Immature natural killer cell (primary cell): ENCODE data around the gene DLG1. TPM values are rescaled to one million over a fixed set of nuclear protein-coding genes. Genes with fewer than 3 reads are reported as not detected.
A peak's percentile ranks its signal among the peaks of the same experiment; 100 is the strongest.
"Not testable (repeated sequence)": the region's sequence is repeated elsewhere in the genome, so short reads cannot be mapped to it uniquely, and the experiment has no call there.

Source experiments
- DNase-seq, 3 donors: peaks; one replicate each; pipeline ENCODE4 v3.0.0; 2022; ENCODE audit warnings: mixed read lengths in 1 of 3
- H3K27ac Mint-ChIP-seq, 6 donors: one replicate each; pipeline ENCODE4 v1.8.0; 2020; ENCODE audit warnings: mixed read lengths in 6 of 6, mild to moderate bottlenecking in 5 of 6, inconsistent platforms in 4 of 6, moderate library complexity in 3 of 6
- H3K27me3 Mint-ChIP-seq, 3 donors: one replicate each; pipeline ENCODE4 v1.8.0; 2020 to 2021; ENCODE audit warnings: low read depth in 3 of 3, mild to moderate bottlenecking in 3 of 3, mixed read lengths in 3 of 3, moderate library complexity in 3 of 3, inconsistent platforms in 1 of 3
- H3K36me3 Mint-ChIP-seq, 3 donors: one replicate each; pipeline ENCODE4 v1.8.0; 2020; ENCODE audit warnings: mixed read lengths in 3 of 3, inconsistent platforms in 2 of 3, mild to moderate bottlenecking in 2 of 3
- H3K4me1 Mint-ChIP-seq, 2 donors: one replicate each; pipeline ENCODE4 v1.8.0; 2020; ENCODE audit warnings: inconsistent platforms in 2 of 2, mild to moderate bottlenecking in 2 of 2, mixed read lengths in 2 of 2, moderate library complexity in 1 of 2
- H3K4me3 Mint-ChIP-seq, 5 donors: one replicate each; pipeline ENCODE4 v1.8.0; 2020; ENCODE audit warnings: mild to moderate bottlenecking in 5 of 5, mixed read lengths in 5 of 5, inconsistent platforms in 3 of 5, moderate library complexity in 3 of 5
- H3K9me3 Mint-ChIP-seq, 6 donors: one replicate each; pipeline ENCODE4 v1.8.0; 2020; ENCODE audit warnings: mild to moderate bottlenecking in 6 of 6, mixed read lengths in 6 of 6, inconsistent platforms in 4 of 6, moderate library complexity in 3 of 6
- polyA plus RNA-seq, 3 donors: library from polyadenylated mRNA; unstranded; fragments of 300-500 nt; fragmentation: Illumina TruSeq; gene quantifications; one replicate each; pipeline ENCODE4 v1.2.3, GENCODE V29; 2021

The DLG1 gene
- polyA plus RNA-seq, 3 donors from 2014 or later, result 16.1 to 27.3 (median 26.3) TPM

- peaks cover 25 to 58% of the 10 kb centered on the region in 2 donors for H3K4me1 Mint-ChIP-seq
- no peaks in the 10 kb centered on the region for H3K9me3 Mint-ChIP-seq
- no peaks in the 10 kb centered on the region for H3K36me3 Mint-ChIP-seq
- no peak overlapping the region for H3K4me3 Mint-ChIP-seq
- DNase-seq, result no peak
- peaks cover 0 to 3% (median 0%) of the 10 kb centered on the region in 3 donors for H3K27me3 Mint-ChIP-seq
- H3K27ac Mint-ChIP-seq, result no peak overlapping the region
Measured at GRCh38 chr3:197201791-197202452, 96.5 kb downstream of the DLG1 start.

GRCh38 chr3:197200856-197201255, 97.6 kb downstream of the DLG1 start:
- peak overlapping the region in 1 of 6 donors; percentile 2 for H3K27ac Mint-ChIP-seq
- peaks cover 25 to 62% of the 10 kb centered on the region in 2 donors for H3K4me1 Mint-ChIP-seq
- not testable (repeated sequence) for H3K27me3 Mint-ChIP-seq

GRCh38 chr3:197197334-197197733, 101.1 kb downstream of the DLG1 start:
- no peaks in the 10 kb centered on the region for H3K9me3 Mint-ChIP-seq
- H3K27me3 Mint-ChIP-seq, result peaks cover 0 to 3% (median 0%) of the 10 kb centered on the region in 3 donors
- peaks cover 7 to 38% of the 10 kb centered on the region in 2 donors for H3K4me1 Mint-ChIP-seq
- H3K36me3 Mint-ChIP-seq, result no peaks in the 10 kb centered on the region
- H3K27ac Mint-ChIP-seq, result no peak overlapping the region
- no peak for DNase-seq
- no peak overlapping the region for H3K4me3 Mint-ChIP-seq

More at GRCh38 chr3:197200856-197201255, 97.6 kb downstream of the DLG1 start:
- H3K36me3 Mint-ChIP-seq, H3K4me3 Mint-ChIP-seq, DNase-seq, H3K9me3 Mint-ChIP-seq: not testable (repeated sequence)

GRCh38 chr3:197196192-197196591, 102.2 kb downstream of the DLG1 start:
- peaks cover 0 to 28% of the 10 kb centered on the region in 2 donors for H3K4me1 Mint-ChIP-seq
- H3K27ac Mint-ChIP-seq, result no peak overlapping the region
- peaks cover 0 to 2% (median 0%) of the 10 kb centered on the region in 3 donors for H3K36me3 Mint-ChIP-seq
- H3K4me3 Mint-ChIP-seq, result no peak overlapping the region
- no peaks in the 10 kb centered on the region for H3K9me3 Mint-ChIP-seq
- no peak for DNase-seq
- H3K27me3 Mint-ChIP-seq, result peaks cover 0 to 3% (median 0%) of the 10 kb centered on the region in 3 donors

- Mint-ChIP-seq H3K4me3 (no peak overlapping the region), H3K27me3 (no peaks in the 10 kb centered on the region), H3K36me3 (peaks cover 0 to 4% (median 0%) of the 10 kb centered on the region in 3 donors), H3K27ac (no peak overlapping the region), H3K9me3 (no peaks in the 10 kb centered on the region), H3K4me1 (peaks cover 0 to 22% of the 10 kb centered on the region in 2 donors)
- DNase-seq, result no peak
Measured at GRCh38 chr3:197195326-197195725, 103.1 kb downstream of the DLG1 start.

GRCh38 chr3:197193759-197194158, 104.7 kb downstream of the DLG1 start:
- H3K27ac Mint-ChIP-seq, H3K4me3 Mint-ChIP-seq, DNase-seq, H3K27me3 Mint-ChIP-seq, H3K9me3 Mint-ChIP-seq, H3K36me3 Mint-ChIP-seq: not testable (repeated sequence)
- H3K4me1 Mint-ChIP-seq, result peaks cover 0 to 22% of the 10 kb centered on the region in 2 donors

GRCh38 chr3:197191897-197192296, 106.5 kb downstream of the DLG1 start:
- DNase-seq, result no peak
- H3K36me3 Mint-ChIP-seq, result peaks cover 0 to 4% (median 0%) of the 10 kb centered on the region in 3 donors
- no peak overlapping the region for H3K4me3 Mint-ChIP-seq
- peak overlapping the region in 2 of 6 donors; percentile 15 to 62 for H3K27ac Mint-ChIP-seq
- H3K4me1 Mint-ChIP-seq, result peaks cover 0 to 22% of the 10 kb centered on the region in 2 donors
- no peaks in the 10 kb centered on the region for H3K27me3 Mint-ChIP-seq
- no peaks in the 10 kb centered on the region for H3K9me3 Mint-ChIP-seq

GRCh38 chr3:197189623-197190022, 108.8 kb downstream of the DLG1 start:
- Mint-ChIP-seq H3K27me3 (no peaks in the 10 kb centered on the region), H3K9me3 (no peaks in the 10 kb centered on the region), H3K27ac (no peak overlapping the region), H3K4me1 (peaks cover 0 to 5% of the 10 kb centered on the region in 2 donors), H3K4me3 (no peak overlapping the region), H3K36me3 (peaks cover 0 to 4% (median 0%) of the 10 kb centered on the region in 3 donors)
- DNase-seq, result no peak

GRCh38 chr3:197188963-197189362, 109.4 kb downstream of the DLG1 start:
- no peaks in the 10 kb centered on the region for H3K27me3 Mint-ChIP-seq
- peaks cover 0 to 4% (median 0%) of the 10 kb centered on the region in 3 donors for H3K36me3 Mint-ChIP-seq
- H3K4me3 Mint-ChIP-seq, result no peak overlapping the region
- H3K4me1 Mint-ChIP-seq, result peaks cover 0 to 5% of the 10 kb centered on the region in 2 donors
- H3K27ac Mint-ChIP-seq, result no peak overlapping the region
- no peak for DNase-seq
- H3K9me3 Mint-ChIP-seq, result no peaks in the 10 kb centered on the region

- H3K9me3 Mint-ChIP-seq, result no peaks in the 10 kb centered on the region
- H3K27me3 Mint-ChIP-seq, result no peaks in the 10 kb centered on the region
- no peak overlapping the region for H3K27ac Mint-ChIP-seq
- peak; percentile 30 to 40 (median 39) for DNase-seq
- H3K4me1 Mint-ChIP-seq, result peaks cover 0 to 11% of the 10 kb centered on the region in 2 donors
- H3K36me3 Mint-ChIP-seq, result peaks cover 0 to 4% (median 3%) of the 10 kb centered on the region in 3 donors
- no peak overlapping the region for H3K4me3 Mint-ChIP-seq
Measured at GRCh38 chr3:197186887-197187588, 111.4 kb downstream of the DLG1 start.

- H3K4me3 Mint-ChIP-seq, result no peak overlapping the region
Measured at GRCh38 chr3:197183582-197183981, 114.8 kb downstream of the DLG1 start.

GRCh38 chr3:197181741-197182140, 116.7 kb downstream of the DLG1 start:
- no peaks in the 10 kb centered on the region for H3K9me3 Mint-ChIP-seq
- H3K27me3 Mint-ChIP-seq, result no peaks in the 10 kb centered on the region
- H3K4me1 Mint-ChIP-seq, result peaks cover 7 to 17% of the 10 kb centered on the region in 2 donors
- no peak for DNase-seq
- H3K36me3 Mint-ChIP-seq, result peaks cover 0 to 3% (median 0%) of the 10 kb centered on the region in 3 donors
- H3K27ac Mint-ChIP-seq, result no peak overlapping the region
- H3K4me3 Mint-ChIP-seq, result no peak overlapping the region

More at GRCh38 chr3:197183582-197183981, 114.8 kb downstream of the DLG1 start:
- Mint-ChIP-seq H3K27ac (no peak overlapping the region), H3K27me3 (no peaks in the 10 kb centered on the region), H3K9me3 (no peaks in the 10 kb centered on the region), H3K36me3 (peaks cover 0 to 3% (median 0%) of the 10 kb centered on the region in 3 donors), H3K4me1 (peaks cover 7 to 17% of the 10 kb centered on the region in 2 donors)
- DNase-seq, result no peak

- H3K27ac Mint-ChIP-seq, result no peak overlapping the region
- H3K4me3 Mint-ChIP-seq, result no peak overlapping the region
- H3K4me1 Mint-ChIP-seq, result peaks cover 7 to 17% of the 10 kb centered on the region in 2 donors
- no peak for DNase-seq
- peaks cover 0 to 3% (median 0%) of the 10 kb centered on the region in 3 donors for H3K36me3 Mint-ChIP-seq
- H3K27me3 Mint-ChIP-seq, result no peaks in the 10 kb centered on the region
- H3K9me3 Mint-ChIP-seq, result no peaks in the 10 kb centered on the region
Measured at GRCh38 chr3:197178998-197179397, 119.4 kb downstream of the DLG1 start.

GRCh38 chr3:197175503-197175902, 122.9 kb downstream of the DLG1 start:
- no peaks in the 10 kb centered on the region for H3K27me3 Mint-ChIP-seq
- H3K4me1 Mint-ChIP-seq, result peaks cover 0 to 3% of the 10 kb centered on the region in 2 donors
- no peak overlapping the region for H3K27ac Mint-ChIP-seq
- no peak overlapping the region for H3K4me3 Mint-ChIP-seq
- DNase-seq, result no peak
- no peaks in the 10 kb centered on the region for H3K9me3 Mint-ChIP-seq
- no peaks in the 10 kb centered on the region for H3K36me3 Mint-ChIP-seq
